NCI-H146 treated with DMSO at 0.1 percent for 48 hours (cell line): ENCODE data around the gene MPZL3.
"Not testable (repeated sequence)": the region's sequence is repeated elsewhere in the genome, so short reads cannot be mapped to it uniquely, and the experiment has no call there.

Experiments
- DNase-seq: peaks from one replicate; lab custom pipeline; 2025; ENCODE audit not compliant: unreplicated experiment; lab: John Stamatoyannopoulos, UW

Gene MPZL3

DNA sequence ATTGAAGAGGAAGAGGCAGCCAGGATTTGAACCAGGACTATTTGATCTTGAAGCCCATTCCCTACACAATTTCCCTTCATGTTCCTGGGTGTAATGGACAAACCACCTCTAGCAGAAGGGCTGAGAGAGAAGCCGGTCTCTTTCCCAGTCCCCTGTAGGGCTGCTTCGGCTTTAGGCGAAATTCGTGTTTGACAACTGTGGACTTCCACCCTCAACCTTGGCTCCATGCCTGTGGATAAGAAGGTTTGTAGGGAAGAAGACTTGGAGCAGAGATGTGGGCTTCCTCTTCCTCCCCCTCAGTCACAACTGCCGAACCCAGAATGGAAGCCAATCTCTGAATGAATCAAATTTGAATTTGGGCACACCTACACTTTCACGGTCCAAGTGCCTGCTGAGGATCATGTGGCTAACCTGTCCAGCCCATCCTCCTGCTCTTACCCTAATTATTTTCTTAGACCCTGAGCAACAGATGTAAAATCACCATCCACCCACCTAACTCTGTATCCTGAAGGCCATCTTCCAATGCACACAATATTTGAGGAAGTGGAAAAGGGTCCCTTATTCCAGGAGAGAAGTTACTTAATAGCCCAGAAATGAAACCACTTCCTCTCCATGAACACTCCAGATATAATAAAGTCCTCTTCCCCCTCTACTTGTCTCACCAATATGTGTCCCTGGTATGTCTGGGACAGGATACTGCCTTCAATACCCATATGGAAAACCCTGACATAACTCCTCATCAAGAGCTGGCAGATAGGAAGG is 65.6 kb downstream of the MPZL3 start:
- DNase-seq = no peak

DNA sequence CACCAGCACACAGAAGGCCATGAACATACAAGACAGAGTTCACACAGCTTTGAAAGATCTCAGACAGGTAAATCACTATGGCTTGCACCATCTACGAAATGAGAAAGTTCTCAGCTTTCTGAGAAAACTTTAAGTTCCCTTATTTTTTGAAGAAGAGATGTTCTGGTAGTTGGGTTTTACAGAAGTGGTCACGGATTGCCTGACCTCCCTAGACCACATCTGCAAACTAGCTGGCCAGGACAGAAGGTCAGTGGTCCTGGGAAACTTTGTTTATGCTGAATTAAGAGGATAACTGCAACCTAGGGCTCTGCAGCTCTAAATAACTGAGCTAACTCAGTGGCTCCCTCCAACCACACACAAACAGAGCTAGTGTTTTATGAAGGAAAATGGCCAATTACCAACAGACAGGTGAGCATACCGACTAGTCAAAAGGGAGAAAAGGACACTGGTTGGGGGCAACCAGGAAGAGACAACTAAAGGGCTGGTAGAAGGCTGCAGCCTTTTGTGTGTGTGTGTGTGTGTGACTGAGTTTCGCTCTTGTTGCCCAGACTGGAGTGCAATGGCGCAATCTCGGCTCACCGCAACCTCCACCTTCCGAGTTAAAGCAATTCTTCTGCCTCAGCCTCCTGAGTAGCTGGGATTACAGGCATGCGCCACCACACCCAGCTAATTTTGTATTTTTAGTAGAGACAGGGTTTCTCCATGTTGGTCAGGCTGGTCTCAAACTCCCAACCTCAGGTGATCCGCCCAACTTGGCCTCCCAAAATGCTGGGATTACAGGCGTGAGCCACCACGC is 67.2 kb downstream of the MPZL3 start:
- no peak for DNase-seq

DNA sequence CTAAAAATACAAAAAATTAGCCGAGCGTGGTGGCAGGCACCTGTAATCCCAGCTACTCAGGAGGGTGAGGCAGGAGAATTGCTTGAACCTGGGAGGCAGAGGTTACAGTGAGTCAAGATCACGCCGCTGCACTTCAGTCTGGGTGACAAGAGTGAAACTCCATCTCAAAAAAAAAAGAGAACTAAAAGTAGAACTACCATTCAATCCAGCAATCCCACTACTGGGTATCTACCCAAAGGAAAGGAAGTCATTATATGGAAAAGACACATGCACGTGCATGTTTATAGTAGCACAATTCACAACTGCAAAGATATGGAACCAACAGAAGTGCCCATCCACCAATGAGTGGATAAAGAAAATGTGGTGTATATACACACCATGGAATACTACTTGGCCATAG is 68.5 kb downstream of the MPZL3 start:
- DNase-seq = not testable (repeated sequence)

DNA sequence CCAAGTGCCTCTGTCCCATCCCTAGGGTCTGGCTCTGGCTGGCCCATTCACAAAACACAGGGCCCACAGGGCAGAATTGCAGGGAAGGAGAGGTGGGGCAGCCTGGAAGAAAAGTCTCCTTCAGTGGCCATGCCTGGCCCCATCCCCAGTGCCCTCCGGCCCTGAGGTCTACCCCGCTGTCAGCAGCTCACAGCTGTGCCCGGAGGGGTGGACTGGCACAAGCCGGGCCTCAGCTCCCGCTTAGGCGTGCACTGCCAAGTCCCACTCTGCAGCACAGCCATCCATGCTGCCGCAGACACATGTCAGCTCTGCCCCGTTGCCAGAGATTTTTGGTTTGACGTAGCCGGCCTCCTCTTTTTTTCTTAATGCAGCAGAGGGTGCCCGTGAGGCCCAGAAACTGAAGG is 71.9 kb downstream of the MPZL3 start:
- no peak for DNase-seq

DNA sequence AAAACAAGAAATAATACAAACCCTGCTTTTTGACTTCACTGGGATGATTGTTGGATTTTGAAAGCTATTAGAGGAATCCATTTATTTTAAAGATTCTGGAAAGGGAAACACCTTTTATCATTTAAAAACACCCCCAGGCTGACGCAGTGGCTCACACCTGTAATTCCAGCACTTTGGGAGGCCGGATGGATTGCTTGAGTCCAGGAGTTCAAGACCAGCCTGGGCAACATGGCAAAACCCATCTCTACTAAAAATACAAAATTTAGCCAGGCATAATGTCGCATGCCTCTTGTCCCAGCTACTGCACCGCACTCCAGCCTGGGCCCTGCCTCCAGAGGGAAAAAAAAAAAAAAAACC is 75.4 kb downstream of the MPZL3 start:
- DNase-seq = no peak
